HCEC 1CT (cell line): Measurements from ENCODE around the gene DGKD.
A peak's percentile ranks its signal among the peaks of the same experiment; 100 is the strongest.

Experiments
- DNase-seq: peaks from one replicate; pipeline ENCODE4 v3.0.0-alpha.2; 2017

DGKD gene

GRCh38 chr2:233433794-233434193, 79.5 kb downstream of the DGKD start:
- DNase-seq: no peak

GRCh38 chr2:233434666-233435330, 80.5 kb downstream of the DGKD start:
- no peak for DNase-seq

- DNase-seq: no peak
Observed at GRCh38 chr2:233435436-233436190, 81.3 kb downstream of the DGKD start.

GRCh38 chr2:233436191-233436581, 81.9 kb downstream of the DGKD start:
- no peak for DNase-seq

GRCh38 chr2:233436691-233437438, 82.6 kb downstream of the DGKD start:
- no peak for DNase-seq

GRCh38 chr2:233437439-233437955, 83.2 kb downstream of the DGKD start:
- DNase-seq: no peak

GRCh38 chr2:233438573-233439147, 84.4 kb downstream of the DGKD start:
- no peak for DNase-seq

GRCh38 chr2:233439191-233439590, 84.9 kb downstream of the DGKD start:
- DNase-seq: no peak

- no peak for DNase-seq
Observed at GRCh38 chr2:233440314-233440713, 86.0 kb downstream of the DGKD start.

- DNase-seq: no peak
Observed at GRCh38 chr2:233440714-233441113, 86.4 kb downstream of the DGKD start.

GRCh38 chr2:233441161-233442027, 87.1 kb downstream of the DGKD start:
- DNase-seq: no peak

GRCh38 chr2:233442028-233442310, 87.7 kb downstream of the DGKD start:
- DNase-seq: no peak

GRCh38 chr2:233443511-233444183, 89.4 kb downstream of the DGKD start:
- peak; percentile 67 for DNase-seq

GRCh38 chr2:233444501-233444900, 90.2 kb downstream of the DGKD start:
- DNase-seq: no peak

GRCh38 chr2:233445152-233445830, 91.0 kb downstream of the DGKD start:
- no peak for DNase-seq

- no peak for DNase-seq
Observed at GRCh38 chr2:233446121-233446520, 91.8 kb downstream of the DGKD start.

- no peak for DNase-seq
Observed at GRCh38 chr2:233446606-233447305, 92.5 kb downstream of the DGKD start.

- DNase-seq: no peak
Observed at GRCh38 chr2:233447506-233448219, 93.4 kb downstream of the DGKD start.

- no peak for DNase-seq
Observed at GRCh38 chr2:233448220-233448559, 93.9 kb downstream of the DGKD start.

- no peak for DNase-seq
Observed at GRCh38 chr2:233448575-233448974, 94.3 kb downstream of the DGKD start.
